Measurements from ENCODE around the gene RHOJ. TPM values are rescaled to one million over a fixed set of nuclear protein-coding genes. Genes with fewer than 3 reads are reported as not detected.

RHOJ gene
- total RNA-seq, 1 experiment from 2014 or later: not detected

DNA sequence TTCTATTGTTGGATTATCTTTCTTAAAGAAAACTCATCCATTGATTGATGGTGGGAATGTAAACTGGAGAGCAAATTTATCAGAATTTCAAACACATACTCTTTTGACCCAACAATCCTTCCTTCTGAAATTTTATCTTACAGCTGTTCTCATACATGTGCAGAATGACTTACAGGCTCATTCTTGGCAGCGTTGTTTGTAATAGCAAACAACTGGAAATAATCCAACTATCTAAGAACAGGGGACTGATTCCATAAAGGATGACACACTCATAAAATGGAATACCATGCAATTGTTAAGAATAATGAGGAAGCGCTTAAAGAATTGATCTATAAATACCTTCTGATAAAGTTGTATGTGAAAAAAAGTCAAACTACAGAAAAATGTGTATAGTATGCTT, 24.0 kb downstream of the RHOJ start:
- no peak for DNase-seq
- no TSS peak for BruUV-seq (replicated peaks)
- Mint-ChIP-seq H3K27me3 (ENCODE audit: insufficient read depth, unreplicated experiment) (peaks cover 8% of the 10 kb centered on the region), H3K4me3 (ENCODE audit: unreplicated experiment) (no peak overlapping the region), H3K36me3 (ENCODE audit: insufficient read depth, unreplicated experiment) (no peaks in the 10 kb centered on the region), H3K4me1 (ENCODE audit: low read depth, unreplicated experiment) (no peaks in the 10 kb centered on the region), H3K9me3 (ENCODE audit: unreplicated experiment) (no peaks in the 10 kb centered on the region), H3K27ac (ENCODE audit: unreplicated experiment) (no peak overlapping the region)
- intact Hi-C loops (cut with micrococcal nuclease; ENCODE audit: unreplicated experiment): no loop called here
- H3K4me1 ChIP-seq: no peaks in the 10 kb centered on the region
- no peaks in the 10 kb centered on the region for H3K27me3 ChIP-seq (replicated peaks; ENCODE audit: control insufficient read depth, insufficient read depth, low read length)
- POLR2A ChIA-PET: no interaction called here
- no peak overlapping the region for H3K4me3 ChIP-seq (ENCODE audit: low read depth, low read length)
- CTCF ChIA-PET: no interaction called here
- no peaks in the 10 kb centered on the region for H3K9me3 ChIP-seq
- no peaks in the 10 kb centered on the region for H3K36me3 ChIP-seq (ENCODE audit: control insufficient read depth, insufficient read depth, low read length)
- no peak for TF ChIP-seq CTCF (IDR thresholded peaks at IDR 0.05; ENCODE audit: insufficient read depth in 1 of 2, low read depth in 1 of 2, low read length in 1 of 2, severe bottlenecking in 1 of 2, unreplicated experiment in 1 of 2)

DNA sequence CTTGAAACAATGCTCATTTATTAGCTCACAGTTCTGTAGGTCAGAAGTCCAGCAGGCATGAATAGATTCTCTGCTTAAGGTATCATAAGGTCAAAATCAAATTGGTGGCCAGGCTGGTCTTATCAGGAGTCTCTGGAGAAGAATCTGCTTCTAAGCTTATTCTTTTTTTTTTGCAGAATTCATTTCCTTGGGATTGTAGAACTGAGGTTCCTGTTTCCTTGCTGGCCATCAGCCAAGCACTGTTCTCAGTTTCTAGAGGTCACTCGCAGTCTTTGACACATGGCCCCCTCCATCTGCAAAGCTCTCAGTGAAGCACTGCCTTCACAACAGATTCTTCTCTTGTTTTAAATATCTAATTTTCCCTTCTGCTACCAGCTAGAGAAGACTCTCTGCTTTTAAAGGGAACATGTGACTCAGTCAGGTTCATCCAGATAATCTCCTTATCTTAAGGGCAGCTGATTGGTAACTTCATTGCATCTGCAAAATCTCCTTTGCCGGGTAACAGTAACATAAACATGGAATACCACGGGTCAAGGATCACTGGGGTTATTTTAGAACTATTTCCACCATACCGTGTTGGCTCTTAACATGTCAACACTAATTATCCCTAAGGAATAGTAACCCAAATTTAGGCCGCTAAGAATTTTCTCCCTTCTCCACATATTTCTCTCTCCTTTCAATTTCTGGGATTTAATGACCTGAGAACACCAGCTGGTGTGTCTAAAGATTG, 25.3 kb downstream of the RHOJ start:
- Mint-ChIP-seq H3K36me3 (ENCODE audit: insufficient read depth, unreplicated experiment) (no peaks in the 10 kb centered on the region), H3K4me1 (ENCODE audit: low read depth, unreplicated experiment) (no peaks in the 10 kb centered on the region), H3K27me3 (ENCODE audit: insufficient read depth, unreplicated experiment) (peaks cover 6% of the 10 kb centered on the region), H3K27ac (ENCODE audit: unreplicated experiment) (no peak overlapping the region), H3K9me3 (ENCODE audit: unreplicated experiment) (no peaks in the 10 kb centered on the region), H3K4me3 (ENCODE audit: unreplicated experiment) (no peak overlapping the region)
- Histone ChIP-seq H3K4me1 (no peaks in the 10 kb centered on the region), H3K27me3 (replicated peaks; ENCODE audit: control insufficient read depth, insufficient read depth, low read length) (no peaks in the 10 kb centered on the region), H3K4me3 (ENCODE audit: low read depth, low read length) (no peak overlapping the region), H3K9me3 (no peaks in the 10 kb centered on the region), H3K36me3 (ENCODE audit: control insufficient read depth, insufficient read depth, low read length) (no peaks in the 10 kb centered on the region)
- intact Hi-C loops (cut with micrococcal nuclease; ENCODE audit: unreplicated experiment): no loop called here
- no TSS peak for BruUV-seq (replicated peaks)
- no peak for DNase-seq
- no peak for TF ChIP-seq CTCF (IDR thresholded peaks at IDR 0.05; ENCODE audit: insufficient read depth in 1 of 2, low read depth in 1 of 2, low read length in 1 of 2, severe bottlenecking in 1 of 2, unreplicated experiment in 1 of 2)
- ChIA-PET POLR2A (no interaction called here), CTCF (no interaction called here)

- no TSS peak for BruUV-seq (replicated peaks)
- H3K36me3 Mint-ChIP-seq (ENCODE audit: insufficient read depth, unreplicated experiment): no peaks in the 10 kb centered on the region
These were observed 27.5 kb downstream of the RHOJ start for GRCh38 chr14:63231766-63232165.

More at GRCh38 chr14:63231766-63232165, 27.5 kb downstream of the RHOJ start:
- no peak overlapping the region for H3K4me3 ChIP-seq (ENCODE audit: low read depth, low read length)
- Mint-ChIP-seq H3K27ac (ENCODE audit: unreplicated experiment) (no peak overlapping the region), H3K4me3 (ENCODE audit: unreplicated experiment) (no peak overlapping the region), H3K9me3 (ENCODE audit: unreplicated experiment) (no peaks in the 10 kb centered on the region), H3K4me1 (ENCODE audit: low read depth, unreplicated experiment) (no peaks in the 10 kb centered on the region), H3K27me3 (ENCODE audit: insufficient read depth, unreplicated experiment) (peaks cover 7% of the 10 kb centered on the region)
- H3K4me1 ChIP-seq: no peaks in the 10 kb centered on the region
- POLR2A ChIA-PET: no interaction called here
- no peaks in the 10 kb centered on the region for H3K9me3 ChIP-seq
- CTCF ChIA-PET: interaction anchor here (0.8 kb wide), 1 partner anchor 370 kb away, joined by 9 read pairs; no protein-coding TSS in a partner anchor
- intact Hi-C loops (cut with micrococcal nuclease; ENCODE audit: unreplicated experiment): no loop called here
- no peaks in the 10 kb centered on the region for H3K36me3 ChIP-seq (ENCODE audit: control insufficient read depth, insufficient read depth, low read length)
- no peak for DNase-seq
- no peaks in the 10 kb centered on the region for H3K27me3 ChIP-seq (replicated peaks; ENCODE audit: control insufficient read depth, insufficient read depth, low read length)
- no peak for TF ChIP-seq CTCF (IDR thresholded peaks at IDR 0.05; ENCODE audit: insufficient read depth in 1 of 2, low read depth in 1 of 2, low read length in 1 of 2, severe bottlenecking in 1 of 2, unreplicated experiment in 1 of 2)

Data from Caco-2 (cell line).